HG03520 (cell line): ENCODE data around the gene ERVW-1.
"Not testable (repeated sequence)": the region's sequence is repeated elsewhere in the genome, so short reads cannot be mapped to it uniquely, and the experiment has no call there.

Source experiments
- ATAC-seq: cut with Tn5 transposase; IDR thresholded peaks from one replicate; pipeline ENCODE4 v1.9.1; 2021; ENCODE audit warnings: mild to moderate bottlenecking, moderate library complexity; ENCODE audit not compliant: unreplicated experiment

ERVW-1 gene

DNA sequence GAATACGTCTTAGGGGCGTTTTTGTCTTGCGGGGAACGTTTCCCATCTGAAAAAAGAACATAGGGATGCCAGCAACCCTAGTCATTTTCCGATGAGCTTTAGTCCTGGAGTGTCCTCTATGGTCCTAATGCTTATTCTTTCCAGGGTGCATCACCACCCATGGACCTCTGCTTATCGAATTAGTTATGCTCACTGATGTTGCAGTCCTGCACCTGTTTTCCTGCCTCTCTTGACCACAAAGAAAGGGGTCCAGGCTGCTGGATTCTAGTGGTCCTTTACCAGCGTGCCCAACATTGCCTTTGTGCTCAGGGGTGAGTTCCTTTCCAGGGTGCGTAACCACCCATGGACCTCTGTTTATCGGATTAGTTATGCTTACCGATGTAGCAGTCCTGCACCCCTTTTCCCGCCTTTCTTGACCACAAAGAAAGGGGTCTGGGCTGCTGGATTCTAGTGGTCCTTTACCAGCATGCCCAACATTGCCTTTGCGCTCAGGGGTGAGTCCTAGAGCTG, 2.4 kb downstream of the ERVW-1 start:
- not testable (repeated sequence) for ATAC-seq

- not testable (repeated sequence) for ATAC-seq
Measured at GRCh38 chr7:92473989-92474388, 3.8 kb downstream of the ERVW-1 start.

DNA sequence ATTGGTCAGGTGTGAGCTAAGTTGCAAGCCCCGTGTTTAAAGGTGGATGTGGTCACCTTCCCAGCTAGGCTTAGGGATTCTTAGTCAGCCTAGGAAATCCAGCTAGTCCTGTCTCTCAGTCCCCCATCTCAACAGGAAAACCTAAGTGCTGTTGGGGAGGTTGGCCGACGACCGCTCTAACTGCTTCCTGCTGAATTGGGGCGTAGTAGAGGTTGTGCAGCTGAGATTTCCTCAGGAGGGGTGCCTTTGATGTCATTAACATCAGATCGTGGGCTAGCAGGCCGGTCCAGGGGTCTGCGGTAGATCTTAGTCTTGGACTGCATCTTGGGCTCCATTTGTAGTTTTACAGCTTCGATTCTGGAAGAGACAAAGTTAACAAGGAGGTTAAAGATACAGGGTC, 9.2 kb downstream of the ERVW-1 start:
- ATAC-seq = not testable (repeated sequence)

GRCh38 chr7:92466682-92467081, 11.1 kb downstream of the ERVW-1 start:
- ATAC-seq = no peak

GRCh38 chr7:92464515-92464914, 13.2 kb downstream of the ERVW-1 start:
- no peak for ATAC-seq

DNA sequence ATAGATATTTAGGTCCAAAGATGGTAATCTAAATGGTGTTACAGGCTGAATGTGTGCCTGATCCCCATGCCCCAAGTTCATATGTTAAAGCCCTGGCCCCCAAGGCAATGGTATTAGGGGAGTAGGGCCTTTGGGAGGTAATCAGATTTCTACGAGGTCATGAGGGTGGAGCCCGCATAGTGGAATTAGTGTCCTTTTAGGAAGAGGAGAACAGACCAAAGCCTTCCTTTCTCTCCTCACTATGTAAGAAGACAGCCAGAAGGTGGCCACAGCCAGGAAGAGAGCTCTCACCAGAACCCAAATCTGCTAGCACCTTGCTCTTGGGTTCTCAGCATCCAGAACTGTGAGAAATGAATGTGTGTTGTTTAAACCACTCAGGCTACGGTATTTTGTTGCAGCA, 15.2 kb downstream of the ERVW-1 start:
- no peak for ATAC-seq

DNA sequence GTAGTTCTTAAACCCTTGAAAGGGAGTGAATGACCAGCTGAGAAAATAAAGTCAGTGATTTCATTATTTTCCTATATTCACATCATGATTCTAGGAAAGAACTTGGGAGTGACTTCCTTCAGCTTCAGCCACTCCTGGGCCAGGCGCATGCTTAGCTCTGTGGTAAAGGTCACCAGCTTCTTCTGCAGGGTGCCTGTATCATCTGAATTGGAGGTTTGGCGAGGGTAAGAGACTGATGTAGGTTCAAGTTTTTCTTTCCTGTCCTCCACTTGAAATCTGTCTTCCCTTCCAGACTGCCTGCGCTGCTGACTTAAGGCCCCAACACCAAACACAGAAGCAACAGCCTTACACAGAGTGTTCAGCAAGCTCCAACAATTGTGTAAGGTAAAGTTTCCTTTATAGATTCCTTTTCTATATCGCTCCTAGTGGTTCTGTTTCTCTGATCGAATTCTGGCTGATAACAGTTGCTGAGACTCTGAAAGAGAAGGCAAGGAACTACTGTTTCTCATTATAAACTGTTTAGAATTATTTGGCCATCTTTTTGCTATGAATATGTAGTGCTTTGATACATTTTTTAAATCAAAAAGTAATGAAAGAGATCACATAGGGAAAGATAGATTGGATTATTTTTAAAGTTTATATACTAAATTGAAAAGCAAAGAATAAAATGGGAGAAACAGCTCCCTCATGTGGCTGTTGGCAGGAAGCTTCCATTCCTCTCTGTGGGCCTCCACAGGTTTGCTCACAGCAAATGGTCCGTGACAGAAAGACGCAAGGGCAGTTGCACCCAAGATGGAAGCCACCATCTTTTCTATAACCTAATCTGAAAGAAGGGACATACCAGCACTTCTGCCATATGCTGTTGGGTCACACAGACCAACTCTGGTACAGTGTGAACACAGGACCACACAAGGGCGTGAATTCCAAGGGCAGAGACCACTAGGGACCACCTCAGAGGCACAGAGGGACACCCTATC, 16.4 kb downstream of the ERVW-1 start:
- ATAC-seq = peak; percentile 85

DNA sequence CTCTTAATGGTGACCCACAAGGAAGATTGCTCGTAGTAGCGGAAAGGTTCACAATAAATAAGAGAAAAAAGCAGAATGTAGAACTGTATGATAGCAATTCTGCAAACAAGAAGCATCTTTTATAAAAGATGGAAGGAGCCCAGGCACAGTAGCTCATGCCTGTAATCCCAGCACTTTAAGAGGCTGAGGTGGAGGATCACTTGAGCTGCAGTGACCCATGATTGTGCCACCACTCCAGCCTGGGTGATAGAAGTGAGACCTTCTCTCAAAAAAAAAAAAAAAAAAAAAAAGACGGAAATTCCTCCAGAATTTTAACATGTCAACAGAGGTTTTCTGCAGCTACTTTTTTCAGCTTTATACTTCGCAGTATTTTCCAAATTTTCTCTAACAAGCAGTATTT, 17.2 kb downstream of the ERVW-1 start:
- no peak for ATAC-seq

DNA sequence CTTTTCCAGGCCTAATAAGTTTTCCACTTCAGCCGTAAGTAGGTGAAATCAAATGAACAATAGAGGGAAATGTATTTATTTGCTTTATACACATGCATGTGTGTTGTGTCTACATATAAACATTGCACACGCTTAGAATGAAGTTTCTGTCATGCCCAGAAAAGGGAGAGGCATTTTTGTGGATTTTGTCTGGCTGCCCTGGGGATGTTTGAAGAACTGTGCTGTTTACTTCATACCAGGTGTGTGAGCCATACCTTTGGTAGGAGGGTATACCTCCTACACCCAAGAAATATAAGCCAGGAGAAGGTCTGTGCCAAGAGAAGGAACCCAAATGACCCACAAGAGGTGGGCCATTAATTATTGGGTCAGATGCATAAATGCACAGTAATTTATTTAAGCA, 17.6 kb downstream of the ERVW-1 start:
- no peak for ATAC-seq

GRCh38 chr7:92456236-92456635, 21.5 kb downstream of the ERVW-1 start:
- no peak for ATAC-seq

DNA sequence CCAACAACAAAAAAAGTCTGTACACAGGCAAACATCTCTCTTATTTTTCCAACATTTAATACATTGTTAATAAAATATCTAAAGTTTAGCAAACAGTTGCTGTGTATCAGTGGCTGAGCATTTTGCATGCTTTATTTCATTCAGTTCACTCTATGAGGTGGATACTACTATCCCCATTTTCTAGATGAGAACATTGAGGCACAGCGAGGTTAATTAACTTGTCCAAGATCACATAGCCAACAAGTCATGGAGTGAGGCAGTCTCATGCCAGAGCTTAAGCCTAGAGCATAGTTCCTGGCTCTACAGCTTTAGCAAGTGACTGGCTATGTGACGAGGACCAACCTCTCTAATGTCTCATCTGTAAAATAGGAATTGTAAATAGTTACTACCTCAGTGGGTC, 26.1 kb downstream of the ERVW-1 start:
- ATAC-seq = no peak

GRCh38 chr7:92448205-92448747, 29.5 kb downstream of the ERVW-1 start:
- peak; percentile 41 for ATAC-seq

GRCh38 chr7:92447345-92448204, 30.2 kb downstream of the ERVW-1 start, which contains the start of gene GATAD1:
Gene GATAD1, plus strand, starts transcription at chr7:92447482. Its CDS starts 248 bp downstream, at chr7:92447730.
- peak; percentile 89 for ATAC-seq

GRCh38 chr7:92446869-92447344, 30.8 kb downstream of the ERVW-1 start:
- no peak for ATAC-seq

GRCh38 chr7:92442720-92443119, 35.0 kb downstream of the ERVW-1 start:
- not testable (repeated sequence) for ATAC-seq

DNA sequence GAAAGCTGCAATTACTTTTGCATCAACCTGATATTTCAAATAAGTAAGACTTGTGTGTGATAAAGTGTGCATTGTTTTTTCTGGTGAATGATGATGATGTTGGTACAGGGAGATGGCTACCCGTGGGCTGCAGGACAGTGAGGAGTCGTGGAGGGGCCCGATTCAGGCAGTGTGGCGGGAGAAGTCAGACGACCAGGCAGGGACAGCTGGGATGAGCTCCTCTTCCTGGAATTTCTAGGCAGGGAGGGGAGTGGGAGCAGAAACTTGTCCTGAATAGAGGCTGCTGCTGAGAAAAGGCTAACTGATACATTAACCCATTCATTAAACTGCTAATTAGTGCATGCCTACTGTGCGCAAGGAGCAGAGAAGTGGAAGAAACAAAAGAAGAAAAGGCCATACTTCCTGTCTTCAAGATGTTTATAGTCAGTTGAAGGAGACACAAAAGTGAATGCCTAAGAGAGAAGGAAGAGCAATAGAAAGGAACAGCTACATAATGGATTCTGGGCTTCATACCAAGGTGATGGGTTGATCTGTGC, 39.7 kb downstream of the ERVW-1 start:
- no peak for ATAC-seq

DNA sequence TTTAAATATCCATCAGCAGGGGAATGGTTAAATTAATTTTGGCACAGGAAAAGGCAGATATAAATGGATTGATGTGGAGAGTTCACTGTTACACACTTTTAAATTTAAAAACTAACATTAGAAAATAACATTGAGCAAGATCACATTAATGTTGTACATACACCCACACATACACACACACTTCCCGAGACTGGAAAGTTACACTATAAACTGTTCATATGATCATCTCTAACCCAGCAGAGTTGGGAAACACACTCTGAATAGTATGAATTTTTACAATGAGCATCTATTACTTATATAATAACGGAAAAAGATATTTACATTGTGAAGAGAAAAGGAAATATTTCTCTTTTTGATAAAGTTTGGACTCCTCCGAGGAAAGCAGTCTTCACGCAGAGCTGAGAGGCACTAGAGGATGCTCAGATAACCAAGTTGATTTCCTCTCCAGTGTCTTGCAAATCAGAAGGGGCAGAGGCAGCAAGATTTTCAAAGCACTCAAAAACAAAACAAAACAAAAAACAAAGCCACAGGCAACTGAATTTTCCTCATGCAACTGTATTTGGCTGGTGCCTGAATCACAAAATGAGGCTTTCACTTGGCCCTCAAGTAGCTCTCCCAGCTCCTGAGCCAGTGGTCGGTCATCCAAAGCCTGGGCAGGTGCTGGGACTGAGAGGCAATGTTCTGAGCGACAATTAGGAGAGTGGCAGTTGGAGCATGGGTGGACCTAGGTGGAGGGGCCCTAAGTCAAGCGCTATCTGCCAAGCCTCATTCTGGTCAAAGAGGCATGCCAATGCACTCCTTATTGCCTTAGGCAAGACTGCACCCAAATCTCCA, 40.9 kb downstream of the ERVW-1 start:
- ATAC-seq = no peak

DNA sequence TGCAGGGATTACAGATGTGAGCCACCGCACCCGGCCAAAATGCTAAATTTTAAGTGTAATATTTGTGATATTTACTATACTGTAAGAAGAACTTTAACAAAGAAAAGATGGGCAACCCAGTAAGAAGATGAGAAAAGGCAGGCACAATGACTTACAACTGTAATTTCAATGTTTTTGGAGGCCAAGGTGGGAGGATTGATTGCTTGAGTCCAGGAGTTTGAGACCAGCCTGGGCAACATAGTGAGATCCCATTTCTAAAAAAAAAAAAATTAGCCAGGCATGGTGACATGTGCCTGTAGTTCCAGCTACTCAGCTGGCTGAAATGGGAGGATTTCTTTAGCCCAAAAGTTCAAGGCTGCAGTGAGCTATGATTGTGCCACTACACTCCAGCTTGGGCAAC, 42.2 kb downstream of the ERVW-1 start:
- ATAC-seq = no peak

DNA sequence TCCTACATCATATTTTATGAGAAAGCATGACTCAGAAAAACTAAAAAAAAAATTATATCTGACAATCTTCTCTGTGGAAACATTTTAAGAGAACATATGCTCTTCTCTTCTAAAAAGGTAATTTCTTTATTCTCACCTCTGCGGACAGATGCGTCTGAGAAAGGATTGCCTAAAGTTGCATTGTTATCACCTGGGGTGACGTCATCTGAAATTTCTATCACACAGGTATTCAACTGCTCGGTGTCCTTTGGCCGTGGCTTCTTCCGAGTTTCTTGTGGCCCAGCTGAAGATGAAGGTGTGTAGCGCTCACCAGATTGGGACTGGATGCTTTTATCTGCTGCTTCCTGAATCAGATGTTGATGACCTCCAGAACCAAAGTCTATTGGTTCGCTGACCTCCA, 44.7 kb downstream of the ERVW-1 start:
- no peak for ATAC-seq
